ENCODE results near the gene SLCO3A1.

The SLCO3A1 gene

DNA sequence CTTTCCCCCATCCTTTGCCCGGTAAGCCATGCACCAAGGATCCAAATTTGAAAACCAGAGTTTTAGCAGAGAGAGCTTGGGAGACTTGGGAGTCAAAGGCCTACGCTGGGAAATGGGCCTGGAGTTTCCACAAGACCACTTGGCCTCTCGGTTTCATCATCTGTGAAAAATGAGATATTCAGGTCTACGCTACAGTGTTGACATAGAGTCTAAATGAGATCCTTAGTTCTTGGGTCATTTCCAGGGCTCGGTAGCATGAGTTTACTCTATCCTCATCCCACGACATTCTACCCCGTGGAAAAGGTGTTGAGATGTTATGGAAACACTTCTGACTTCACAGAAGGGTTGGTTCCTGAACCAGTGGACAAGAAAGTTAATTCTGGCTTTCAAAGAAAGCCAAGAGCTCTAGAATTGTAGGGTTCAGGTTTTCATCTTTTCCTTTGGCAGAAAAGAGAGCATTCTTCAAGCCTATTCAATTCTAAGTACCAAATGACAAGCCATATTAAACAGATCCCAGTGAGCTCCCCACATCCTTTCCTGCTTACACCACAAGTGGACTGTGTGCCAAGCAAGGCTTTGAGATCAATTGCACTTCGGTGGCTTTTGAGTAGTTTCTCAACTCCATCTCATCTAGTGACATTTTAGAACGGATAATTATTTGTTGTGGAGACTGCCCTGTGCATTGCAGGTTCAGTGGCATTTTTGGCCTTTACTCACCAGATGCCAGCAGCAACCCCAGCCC is 219.7 kb downstream of the SLCO3A1 start:
- no peak for DNase-seq (ENCODE audit: low read depth)
- no peak for TF ChIP-seq CTCF (IDR thresholded peaks at IDR 0.05; ENCODE audit: insufficient read depth, low read depth, low read length, missing control alignments)
- no peak overlapping the region for H3K4me3 ChIP-seq (ENCODE audit: low read length)

DNA sequence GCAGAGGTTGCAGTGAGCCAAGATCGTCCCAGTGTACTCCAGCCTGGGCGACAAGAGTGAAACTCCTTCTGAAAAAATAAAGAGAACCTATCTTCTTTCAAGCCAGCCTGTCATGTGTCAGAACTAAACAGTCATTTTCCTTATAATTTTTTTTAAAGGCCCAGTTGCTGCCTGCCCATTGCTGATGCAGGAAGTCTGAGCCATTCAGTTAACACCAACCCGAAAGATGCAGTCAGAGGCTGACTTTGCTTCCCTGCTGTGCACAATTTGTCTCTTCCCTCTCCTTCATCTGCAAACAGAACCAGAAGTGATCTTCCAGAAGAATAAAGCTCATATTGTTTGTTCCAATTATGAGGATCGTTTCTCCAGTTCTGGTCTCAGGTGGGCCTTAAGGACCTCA is 220.6 kb downstream of the SLCO3A1 start:
- H3K4me3 ChIP-seq (ENCODE audit: low read length), result no peak overlapping the region
- no peak for TF ChIP-seq CTCF (IDR thresholded peaks at IDR 0.05; ENCODE audit: insufficient read depth, low read depth, low read length, missing control alignments)
- peak; percentile 23 for DNase-seq (ENCODE audit: low read depth)

DNA sequence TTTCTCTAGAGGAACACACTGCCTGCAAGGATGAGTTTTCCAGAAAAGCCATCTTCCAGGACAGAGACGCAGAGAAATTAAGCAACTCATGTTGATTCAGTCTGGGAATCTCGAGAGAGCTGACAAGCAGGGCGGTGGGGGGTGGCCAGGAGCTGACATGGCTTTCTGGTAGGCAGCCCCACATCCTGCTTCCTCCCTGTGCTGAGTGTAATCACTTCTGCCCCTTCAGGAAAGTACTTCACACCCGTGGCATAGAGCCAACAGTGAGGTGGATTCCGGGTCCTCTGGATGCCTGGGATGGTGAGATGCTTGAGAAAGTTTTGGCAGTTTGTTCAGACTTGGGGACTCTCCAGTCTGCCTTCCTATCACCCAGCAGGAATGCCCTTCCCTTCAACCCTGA is 221.1 kb downstream of the SLCO3A1 start:
- no peak overlapping the region for H3K4me3 ChIP-seq (ENCODE audit: low read length)
- TF ChIP-seq CTCF (IDR thresholded peaks at IDR 0.05; ENCODE audit: insufficient read depth, low read depth, low read length, missing control alignments), result no peak
- peak; percentile 87 for DNase-seq (ENCODE audit: low read depth)

DNA sequence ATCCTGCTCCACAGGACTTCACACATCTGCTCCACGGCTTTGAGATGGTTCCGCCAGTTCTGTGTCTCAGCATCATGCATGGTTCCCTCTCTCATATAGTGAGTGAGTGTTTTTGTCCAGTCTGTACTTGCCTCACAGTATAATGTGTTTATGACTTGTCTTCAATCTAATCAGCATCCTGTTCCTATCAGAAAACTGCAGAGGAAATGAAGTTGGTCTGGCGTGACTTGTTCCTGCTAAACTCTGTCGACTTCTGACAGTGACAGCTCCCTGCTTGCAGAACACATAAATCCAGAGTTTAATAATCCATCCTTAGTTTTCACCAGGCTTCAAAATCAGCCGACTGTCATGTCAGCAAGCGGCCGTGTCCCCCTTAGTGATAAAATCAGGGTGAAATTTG is 222.3 kb downstream of the SLCO3A1 start:
- no peak overlapping the region for H3K4me3 ChIP-seq (ENCODE audit: low read length)
- peak; percentile 59 for DNase-seq (ENCODE audit: low read depth)

GRCh38 chr15:92076541-92076940 is 223.0 kb downstream of the SLCO3A1 start:
- no peak for DNase-seq (ENCODE audit: low read depth)
- TF ChIP-seq CTCF (IDR thresholded peaks at IDR 0.05; ENCODE audit: insufficient read depth, low read depth, low read length, missing control alignments), result no peak
- no peak overlapping the region for H3K4me3 ChIP-seq (ENCODE audit: low read length)

More for the DNA sequence above, 222.3 kb downstream of the SLCO3A1 start:
- no peak for TF ChIP-seq CTCF (IDR thresholded peaks at IDR 0.05; ENCODE audit: insufficient read depth, low read depth, low read length, missing control alignments)

DNA sequence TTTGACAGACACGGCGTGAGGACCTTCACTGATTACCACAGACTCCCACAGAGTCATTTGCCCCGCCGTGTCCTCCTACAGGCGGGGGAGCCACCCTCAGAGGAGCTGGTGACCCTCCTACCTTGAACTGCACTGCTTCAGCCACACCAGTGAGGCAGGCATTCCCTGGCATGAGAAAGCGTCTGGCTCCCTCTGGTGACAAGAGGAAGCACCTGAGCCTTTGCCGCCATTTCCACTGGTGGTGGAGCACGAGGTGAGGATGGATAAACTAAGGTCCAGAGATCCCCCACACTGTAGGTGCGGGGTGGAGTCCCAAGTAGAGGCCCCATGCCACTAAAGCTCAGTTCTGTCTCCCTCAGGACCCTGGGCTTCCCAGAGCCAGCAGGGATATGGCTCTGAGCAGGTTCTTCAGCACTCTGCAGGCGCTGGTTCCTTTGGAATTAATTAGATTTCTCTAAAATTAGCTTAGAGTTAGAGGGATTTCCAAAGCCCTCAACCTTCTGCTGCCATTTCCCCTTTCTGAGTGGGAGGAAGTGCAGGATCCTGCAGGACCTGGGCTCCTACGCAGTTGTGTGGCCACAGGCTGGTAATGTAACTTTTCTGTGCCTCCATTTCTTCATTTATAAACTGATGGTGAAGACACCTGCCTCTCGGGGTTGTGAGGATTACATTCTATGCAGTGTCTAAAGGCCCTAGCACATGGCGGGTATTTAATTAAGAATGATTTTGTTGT is 224.0 kb downstream of the SLCO3A1 start:
- TF ChIP-seq CTCF (IDR thresholded peaks at IDR 0.05; ENCODE audit: insufficient read depth, low read depth, low read length, missing control alignments), result peak; percentile 94
- peak; percentile 80 for DNase-seq (ENCODE audit: low read depth)
- no peak overlapping the region for H3K4me3 ChIP-seq (ENCODE audit: low read length)

Measured in epithelial cell of esophagus (primary cell).